HepG2 (cell line): ENCODE measurements around the gene MALT1. TPM values are rescaled to one million over a fixed set of nuclear protein-coding genes. Genes with fewer than 3 reads are reported as not detected.

Experiments
- ATAC-seq: fragments of 200-7000 bp; cut with Tn5 transposase; 3 replicates; pipeline ENCODE4 v1.9.1; 2020; ENCODE audit warnings: mild to moderate bottlenecking, moderate library complexity
- BruUV-seq: library from RNA; stranded (reverse); fragments of 400-500 nt; replicated peaks from 2 replicates; lab custom pipeline; 2021; lab: Mats Ljungman, UMichigan
- CTCF ChIA-PET: fragments of 300-600 bp; formaldehyde crosslinking; extraction: SDS; loops from one replicate; lab custom pipeline; 2021; ENCODE audit warnings: low total read pairs, inconsistent platforms, low intra/inter-chr PET ratio; lab: Yijun Ruan, JAX
- POLR2A ChIA-PET: fragments of 350-600 bp; sonication (Branson Sonifier 250); formaldehyde crosslinking; loops from one replicate; lab custom pipeline; 2020; ENCODE audit warnings: antibody characterized with exemption, inconsistent platforms; lab: Yijun Ruan, JAX
- DNase-seq: peaks from one replicate; pipeline ENCODE4 v3.0.0-alpha.2; 2015; ENCODE audit warnings: low spot score
- FAIRE-seq: peaks from 3 replicates; lab custom pipeline; 2011; peaks lifted over from hg19 to GRCh38; lab: Jason Lieb, UNC
- H2AFZ ChIP-seq: one replicate; pipeline ENCODE4 v1.6.1; 2011; ENCODE audit warnings: low read length, inconsistent platforms
- H3K27ac ChIP-seq: fragments of 300-600 bp; 3 replicates; pipeline ENCODE4 v1.8.0; 2011; ENCODE audit warnings: mixed run types, mild to moderate bottlenecking, mixed read lengths, low read length, inconsistent platforms; ENCODE audit not compliant: insufficient read depth; ENCODE audit errors: extremely low read length
- H3K27me3 ChIP-seq, 2 experiments: fragments of 200-600 bp in 1 of 2; 2 replicates in 1 of 2; 3 replicates in 1 of 2; pipeline versions ENCODE4 v1.6.0 to v1.8.0; 2011; ENCODE audit warnings: low read length in 2 of 2, mild to moderate bottlenecking in 2 of 2, moderate library complexity in 2 of 2, inconsistent platforms in 1 of 2; ENCODE audit not compliant: insufficient read depth in 2 of 2, control insufficient read depth in 1 of 2
- H3K36me3 ChIP-seq, 2 experiments: fragments of 200-600 bp in 1 of 2; replicated peaks in 1 of 2; 2 replicates in 1 of 2; 3 replicates in 1 of 2; pipeline versions ENCODE4 v1.5.1 to v1.8.0; 2011; ENCODE audit warnings: low read length in 2 of 2, inconsistent platforms in 1 of 2; ENCODE audit not compliant: insufficient read depth in 2 of 2, control insufficient read depth in 1 of 2
- H3K4me1 ChIP-seq: 2 replicates; pipeline ENCODE4 v1.5.1; 2012; ENCODE audit warnings: low read length, inconsistent platforms; ENCODE audit not compliant: insufficient read depth
- H3K4me2 ChIP-seq: 2 replicates; pipeline ENCODE4 v1.6.0; 2011; ENCODE audit warnings: low read depth, low read length, inconsistent platforms
- H3K4me3 ChIP-seq, 3 experiments: fragments of 200-600 bp in 1 of 3; sonication (generic), shearing (Covaris generic) in 1 of 3; replicated peaks in 1 of 3; 2 replicates each; pipeline ENCODE4 v1.5.1; 2011 to 2016; ENCODE audit warnings: low read length in 3 of 3, inconsistent platforms in 2 of 3, low read depth in 2 of 3, mild to moderate bottlenecking in 2 of 3, control low read depth in 1 of 3, mixed read lengths in 1 of 3; ENCODE audit not compliant: insufficient read depth in 1 of 3
- H3K79me2 ChIP-seq: one replicate; pipeline ENCODE4 v1.6.1; 2011; ENCODE audit warnings: low read length, inconsistent platforms; ENCODE audit not compliant: insufficient read depth
- H3K9ac ChIP-seq: 2 replicates; pipeline ENCODE4 v1.6.0; 2011; ENCODE audit warnings: mild to moderate bottlenecking, low read depth, low read length, inconsistent platforms; ENCODE audit not compliant: insufficient read depth
- H3K9me3 ChIP-seq: 2 replicates; pipeline ENCODE4 v1.5.1; 2012; ENCODE audit warnings: mild to moderate bottlenecking, low read length
- H4K20me1 ChIP-seq: 2 replicates; pipeline ENCODE4 v1.6.0; 2011; ENCODE audit warnings: inconsistent platforms, mild to moderate bottlenecking, low read length, moderate library complexity; ENCODE audit not compliant: insufficient read depth
- ATRX ChIP-seq: sonication (generic); formaldehyde crosslinking; IDR thresholded peaks from 2 replicates; pipeline ENCODE4 v1.4.0; 2020; ENCODE audit warnings: missing genetic modification reagents, borderline replicate concordance
- MAFG ChIP-seq: sonication (generic); formaldehyde crosslinking; IDR thresholded peaks from 2 replicates; pipeline ENCODE4 v1.5.1; 2020; ENCODE audit warnings: mild to moderate bottlenecking, missing genetic modification reagents
- NPAS2 ChIP-seq: sonication (generic); formaldehyde crosslinking; IDR thresholded peaks from 2 replicates; pipeline ENCODE4 v1.8.0; 2022; ENCODE audit warnings: mild to moderate bottlenecking, missing genetic modification reagents, borderline replicate concordance
- SCMH1 ChIP-seq: sonication (generic); formaldehyde crosslinking; IDR thresholded peaks from 2 replicates; pipeline ENCODE4 v1.9.0; 2021; ENCODE audit warnings: missing genetic modification reagents, mild to moderate bottlenecking, borderline replicate concordance
- ZNF274 ChIP-seq: sonication (generic); formaldehyde crosslinking; IDR thresholded peaks from 2 replicates; pipeline ENCODE4 v1.5.1; 2020; ENCODE audit warnings: mild to moderate bottlenecking, missing genetic modification reagents
- ZNF292 ChIP-seq: sonication (generic); formaldehyde crosslinking; IDR thresholded peaks from 2 replicates; pipeline ENCODE4 v1.8.1; 2022; ENCODE audit warnings: mild to moderate bottlenecking, low read depth, missing genetic modification reagents, borderline replicate concordance
- ZNF335 ChIP-seq: sonication (generic); formaldehyde crosslinking; IDR thresholded peaks from 2 replicates; pipeline ENCODE4 v1.4.0; 2020; ENCODE audit warnings: missing genetic modification reagents
- ZNF367 ChIP-seq: sonication (generic); formaldehyde crosslinking; IDR thresholded peaks from 2 replicates; pipeline ENCODE4 v1.4.0; 2020; ENCODE audit warnings: missing genetic modification reagents, borderline replicate concordance
- ZNF549 ChIP-seq: sonication (generic); formaldehyde crosslinking; IDR thresholded peaks from 2 replicates; pipeline ENCODE4 v1.5.0; 2020; ENCODE audit warnings: missing genetic modification reagents
- ZNF790 ChIP-seq: sonication (generic); formaldehyde crosslinking; IDR thresholded peaks from 2 replicates; pipeline ENCODE4 v1.8.0; 2022; ENCODE audit warnings: missing genetic modification reagents, mild to moderate bottlenecking, borderline replicate concordance
- WGBS: methylation state at CpG from one replicate; pipeline ENCODE4 v1.1.6; 2017; ENCODE audit warnings: low lambda C conversion rate; 5-methylcytosine and 5-hydroxymethylcytosine counted together
- in situ Hi-C: cut with HindIII; loops from 2 replicates; pipeline ENCODE4 v1.10.0; 2017; ENCODE audit warnings: low pct_unique_long_range_greater_than_20kb; ENCODE audit not compliant: extremely low pct_ligation_motif_present
- intact Hi-C: fragments of 100-400 bp; cut with micrococcal nuclease; formaldehyde crosslinking; loops from one replicate; pipeline ENCODE4 v1.10.0; 2022; ENCODE audit not compliant: unreplicated experiment
- polyA plus RNA-seq, 8 experiments: library from polyadenylated mRNA; depleted of rRNA in 3 of 8; stranded (reverse) in 7 of 8; unstranded in 1 of 8; fragments of >200 nt; fragmentation: Illumina TruSeq in 4 of 8; extraction: Trizol in 4 of 8; gene quantifications; 2 replicates each; pipeline versions ENCODE4 v1.2.1 to v1.2.3, GENCODE V29; 2011 to 2016; ENCODE audit warnings: low read depth in 4 of 8, missing spikeins in 1 of 8, mixed read lengths in 1 of 8; ENCODE audit not compliant: insufficient read depth in 1 of 8
- total RNA-seq, 5 experiments: library from RNA; depleted of rRNA; stranded (reverse); fragments of >200 nt; fragmentation: Illumina TruSeq; extraction: Trizol; gene quantifications; 2 replicates each; pipeline ENCODE4 v1.2.3, GENCODE V29; 2016; ENCODE audit warnings: low read depth in 1 of 5
- TF ChIP-seq, protein P1 (sequence below): sonication (generic); formaldehyde crosslinking; IDR thresholded peaks from 2 replicates; pipeline ENCODE4 v1.9.0; 2022; ENCODE audit warnings: missing genetic modification reagents, mild to moderate bottlenecking, borderline replicate concordance

The MALT1 gene
- total and polyA plus RNA-seq, 2 of the 13 experiments (the other 11 are each of a cell fraction or from before 2014, with no cell fraction given), result 43.9 to 89.0 TPM

DNA sequence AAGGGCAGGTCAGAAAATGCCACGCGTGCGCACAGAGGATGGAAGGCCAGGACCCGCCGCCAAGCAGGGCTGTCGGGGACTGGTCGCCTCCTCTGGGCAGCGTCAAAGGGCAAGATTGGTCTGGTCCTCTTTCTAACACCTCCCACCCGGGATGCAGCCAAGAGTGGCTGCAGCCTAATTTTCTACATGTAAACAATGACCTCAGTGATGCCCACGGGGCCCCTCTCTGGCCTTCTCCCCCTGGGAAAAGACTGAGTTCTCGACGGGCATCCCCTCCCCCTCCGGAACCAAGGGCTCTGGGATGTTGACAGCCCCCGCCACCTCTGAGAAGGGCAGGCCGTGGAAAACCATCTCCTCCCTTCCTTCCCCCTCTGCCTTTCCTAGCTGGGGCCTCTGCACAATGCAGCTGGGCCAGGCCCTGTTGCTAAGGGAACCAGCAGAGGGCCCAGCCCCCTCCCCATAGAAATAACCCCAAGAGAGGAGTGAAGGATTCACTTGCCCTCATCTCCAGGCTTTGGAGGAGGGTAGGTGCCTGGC, 113.4 kb downstream of the MALT1 start:
- Histone ChIP-seq H3K27ac (no peak overlapping the region), H3K4me1 (peaks cover 8% of the 10 kb centered on the region; the same call in 1 of the 2 replicates), H3K9me3 (no peaks in the 10 kb centered on the region), H3K4me2 (no peak overlapping the region), H3K4me3 (no peak overlapping the region), H3K36me3 (no peaks in the 10 kb centered on the region), H3K27me3 (peaks cover 1 to 24% of the 10 kb centered on the region in 2 experiments; a peak in 4 of 5 replicates), H4K20me1 (no peaks in the 10 kb centered on the region), H2AFZ (no peak overlapping the region), H3K79me2 (no peaks in the 10 kb centered on the region), H3K9ac (no peak overlapping the region)
- intact Hi-C loops (no loop called here), in situ Hi-C loops (loop anchor here (10.0 kb wide), 1 partner anchor 270 kb away; no protein-coding TSS in a partner anchor)
- no TSS peak for BruUV-seq
- TF ChIP-seq ZNF274 (CRISPR knock-in tag) (no peak), NPAS2 (CRISPR knock-in tag) (no peak), ATRX (CRISPR knock-in tag) (no peak), ZNF335 (CRISPR knock-in tag) (no peak), ZNF549 (CRISPR knock-in tag) (no peak), ZNF790 (CRISPR knock-in tag) (no peak), MAFG (CRISPR knock-in tag) (no peak), SCMH1 (CRISPR knock-in tag) (no peak), ZNF292 (no peak), ZNF367 (CRISPR knock-in tag) (no peak)
- TF ChIP-seq, protein P1, sequence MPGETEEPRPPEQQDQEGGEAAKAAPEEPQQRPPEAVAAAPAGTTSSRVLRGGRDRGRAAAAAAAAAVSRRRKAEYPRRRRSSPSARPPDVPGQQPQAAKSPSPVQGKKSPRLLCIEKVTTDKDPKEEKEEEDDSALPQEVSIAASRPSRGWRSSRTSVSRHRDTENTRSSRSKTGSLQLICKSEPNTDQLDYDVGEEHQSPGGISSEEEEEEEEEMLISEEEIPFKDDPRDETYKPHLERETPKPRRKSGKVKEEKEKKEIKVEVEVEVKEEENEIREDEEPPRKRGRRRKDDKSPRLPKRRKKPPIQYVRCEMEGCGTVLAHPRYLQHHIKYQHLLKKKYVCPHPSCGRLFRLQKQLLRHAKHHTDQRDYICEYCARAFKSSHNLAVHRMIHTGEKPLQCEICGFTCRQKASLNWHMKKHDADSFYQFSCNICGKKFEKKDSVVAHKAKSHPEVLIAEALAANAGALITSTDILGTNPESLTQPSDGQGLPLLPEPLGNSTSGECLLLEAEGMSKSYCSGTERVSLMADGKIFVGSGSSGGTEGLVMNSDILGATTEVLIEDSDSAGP, result no peak
- 43% methylated on average over 14 of the region's 15 CpGs for WGBS
- ChIA-PET POLR2A (no interaction called here), CTCF (no interaction called here)
- no peak for FAIRE-seq
- DNase-seq, result no peak
- no peak for ATAC-seq
